Cortex of kidney (tissue), 1 donor: ENCODE data around the gene PRDM16.

ENCODE experiments used
- DNase-seq: peaks from one replicate; lab custom pipeline; 2025; lab: John Stamatoyannopoulos, UW

PRDM16 gene

GRCh38 chr1:3323021-3323795 is 254.2 kb downstream of the PRDM16 start:
- no peak for DNase-seq

GRCh38 chr1:3323796-3324703 is 255.0 kb downstream of the PRDM16 start:
- no peak for DNase-seq

- no peak for DNase-seq
Measured at GRCh38 chr1:3324704-3325535, 255.9 kb downstream of the PRDM16 start.

DNA sequence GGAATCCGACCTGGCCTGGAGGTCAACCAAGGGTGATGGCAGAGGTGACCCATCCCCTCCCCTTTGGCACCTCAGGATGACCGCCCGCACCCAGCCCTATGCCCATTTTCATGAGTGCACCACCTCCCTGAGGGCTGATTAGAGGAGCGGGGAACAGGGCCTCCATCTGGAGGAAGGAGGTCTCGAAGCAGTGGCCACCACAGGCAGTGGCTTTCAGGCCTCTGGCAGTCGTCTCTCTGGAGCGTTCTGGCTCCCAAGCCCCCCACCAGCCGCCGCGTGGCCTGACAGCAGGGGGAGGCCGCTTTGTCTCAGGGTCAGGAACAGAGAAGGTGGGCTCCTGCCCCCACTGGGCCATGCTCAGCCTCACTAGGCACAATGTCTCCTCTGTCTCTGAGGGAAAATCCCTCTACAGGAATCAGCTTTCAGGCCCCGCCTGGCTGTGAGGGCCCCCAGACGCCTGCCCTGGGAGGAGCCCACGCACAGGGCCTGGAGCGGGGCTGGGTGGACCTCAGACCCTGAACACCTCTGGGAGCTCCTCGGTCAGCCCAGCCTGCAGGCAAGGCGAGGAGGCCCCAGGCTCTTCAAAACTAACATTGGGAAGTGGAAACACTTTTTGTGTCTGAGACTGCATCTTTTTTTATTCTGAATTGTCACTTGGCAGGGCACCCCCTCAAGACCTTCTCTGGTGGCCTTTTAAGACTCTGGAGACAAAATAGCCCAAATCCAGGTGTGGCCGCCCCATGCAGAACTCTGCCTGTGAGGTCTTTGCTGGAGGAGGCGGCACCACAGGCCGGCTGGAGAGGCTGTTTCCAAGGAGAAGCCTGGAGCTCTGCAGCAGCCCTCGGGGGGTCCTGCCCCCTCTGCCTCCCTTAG is 257.7 kb downstream of the PRDM16 start:
- DNase-seq: no peak

DNA sequence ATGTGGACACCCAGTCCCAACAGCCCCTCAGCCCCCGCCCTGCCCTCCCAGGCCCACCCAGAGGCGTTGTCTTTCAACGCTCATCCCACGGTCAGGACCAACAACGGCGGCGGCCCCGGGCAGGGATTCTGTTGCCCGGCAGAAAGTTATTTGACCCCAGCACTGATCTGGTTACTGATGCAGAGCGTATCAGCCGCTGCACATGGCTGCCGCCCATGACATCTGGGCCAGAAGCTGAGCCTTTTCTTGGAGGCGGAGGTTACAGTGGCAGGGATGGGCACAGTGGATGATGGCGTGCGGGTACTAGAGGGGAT is 258.3 kb downstream of the PRDM16 start:
- DNase-seq: no peak

- DNase-seq: no peak
Measured at GRCh38 chr1:3327936-3328590, 259.1 kb downstream of the PRDM16 start.

GRCh38 chr1:3329640-3330281 is 260.8 kb downstream of the PRDM16 start:
- no peak for DNase-seq

DNA sequence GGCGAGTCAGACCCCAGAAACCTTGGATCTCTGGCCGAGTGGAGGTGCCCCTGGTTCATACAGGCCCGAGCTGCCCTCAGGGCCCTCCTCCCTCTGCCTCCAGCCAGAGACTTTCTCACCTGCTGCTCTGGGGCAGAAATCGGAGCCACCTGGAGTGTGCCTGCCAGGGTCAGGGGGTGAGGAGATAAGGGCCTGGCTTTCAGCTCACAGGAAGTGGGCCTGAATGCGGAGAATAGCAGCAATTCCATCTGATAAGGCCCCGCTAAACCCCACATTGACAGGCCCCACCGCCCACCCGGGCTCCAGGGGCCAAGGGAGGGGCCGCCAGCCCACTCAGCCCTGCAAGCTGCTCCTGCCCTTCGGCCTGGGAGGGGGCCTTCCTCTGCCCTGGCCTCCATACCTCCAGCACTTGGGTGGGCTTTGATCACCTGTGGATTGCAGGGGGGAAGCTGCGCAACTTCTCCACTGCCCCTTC is 261.8 kb downstream of the PRDM16 start:
- DNase-seq: no peak

GRCh38 chr1:3331564-3331963 is 262.6 kb downstream of the PRDM16 start:
- DNase-seq: no peak

DNA sequence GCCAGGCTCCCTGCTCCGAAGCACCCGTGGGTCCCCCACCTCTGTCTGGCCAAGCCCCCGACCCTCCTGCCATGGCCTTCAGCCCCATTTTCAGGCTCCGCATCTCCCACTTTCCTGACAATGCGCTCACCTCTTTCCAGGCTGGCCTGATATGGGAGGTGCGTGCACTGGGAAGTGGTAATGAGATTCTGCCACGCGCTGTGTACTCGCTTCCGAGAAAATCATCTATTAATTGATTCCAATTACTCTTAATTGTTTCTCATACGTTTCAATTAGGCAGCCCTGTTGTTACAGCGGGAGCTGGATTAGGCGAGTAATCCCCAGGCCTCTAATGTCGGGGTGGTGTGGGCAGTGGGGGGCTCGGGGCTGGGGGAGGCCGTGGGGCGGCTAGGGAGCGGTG is 263.0 kb downstream of the PRDM16 start:
- DNase-seq: no peak

- DNase-seq: no peak
Measured at GRCh38 chr1:3332662-3333061, 263.7 kb downstream of the PRDM16 start.

GRCh38 chr1:3333903-3334302 is 264.9 kb downstream of the PRDM16 start:
- no peak for DNase-seq

- no peak for DNase-seq
Measured at GRCh38 chr1:3334366-3334765, 265.4 kb downstream of the PRDM16 start.

DNA sequence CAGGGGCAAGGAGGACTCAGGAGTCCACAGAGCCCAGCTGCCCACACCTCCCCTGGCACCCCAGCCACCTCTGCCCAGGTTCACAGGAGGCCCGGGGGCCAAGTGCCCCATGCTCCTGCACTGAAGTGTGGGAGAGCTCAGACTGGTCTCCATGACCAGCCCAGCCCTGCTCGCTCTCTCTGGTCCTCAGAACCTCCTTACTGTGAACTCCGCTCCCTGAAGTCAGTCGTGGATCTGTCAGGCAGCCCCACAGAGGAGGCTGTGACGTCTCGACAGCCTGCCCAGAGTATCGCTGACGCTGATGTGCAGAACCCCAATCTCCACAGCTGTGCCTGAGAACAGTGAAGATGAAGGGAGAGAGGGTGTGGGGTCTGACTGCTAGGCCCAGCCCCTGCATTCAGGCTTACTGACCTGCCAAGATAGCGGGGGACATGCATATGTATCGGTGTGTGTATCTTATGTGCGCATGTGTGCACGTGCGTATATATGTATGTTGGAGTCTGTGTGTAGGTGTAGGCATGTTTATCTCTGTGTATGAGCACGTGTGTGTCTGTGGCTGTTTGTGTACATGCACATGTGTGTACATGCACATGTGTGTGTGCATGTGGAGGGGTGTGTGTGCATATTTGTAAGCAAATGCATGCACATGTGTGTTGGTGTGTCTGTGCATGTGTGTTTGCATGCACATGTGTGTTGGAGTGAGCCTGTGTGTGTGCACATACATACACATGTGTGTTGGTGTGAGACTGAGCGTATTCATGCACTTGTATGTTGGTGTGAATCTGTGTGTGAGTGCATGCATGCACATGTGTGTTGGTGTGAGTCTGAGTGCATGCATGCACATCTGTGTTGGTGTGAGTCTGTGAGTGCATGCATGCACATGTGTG is 267.0 kb downstream of the PRDM16 start:
- DNase-seq: no peak

GRCh38 chr1:3336641-3337630 is 267.9 kb downstream of the PRDM16 start:
- no peak for DNase-seq

- no peak for DNase-seq
Measured at GRCh38 chr1:3337798-3338724, 269.1 kb downstream of the PRDM16 start.

DNA sequence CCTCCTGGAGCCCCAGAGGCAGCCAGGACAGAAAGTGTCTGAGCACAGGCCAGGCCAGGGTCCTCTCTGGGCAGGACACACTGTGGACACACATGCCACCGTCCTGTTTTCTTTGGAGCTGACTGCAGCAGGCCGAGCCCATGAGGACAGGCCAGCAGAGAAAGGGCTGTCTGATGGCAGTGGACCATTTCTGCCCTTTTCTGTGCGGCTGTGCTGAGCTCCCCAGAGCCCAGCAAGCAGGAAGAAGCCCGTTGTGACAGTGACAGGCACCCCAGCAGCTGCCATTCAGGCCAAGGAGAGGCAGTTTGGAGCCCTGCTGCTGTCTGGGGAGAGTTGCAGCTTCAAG is 269.7 kb downstream of the PRDM16 start:
- no peak for DNase-seq
